HCT116 (cell line): ENCODE results near the gene MKNK1. TPM values are rescaled to one million over a fixed set of nuclear protein-coding genes. Genes with fewer than 3 reads are reported as not detected.

ENCODE experiments used
- ATAC-seq: fragments of 200-7000 bp; cut with Tn5 transposase; 2 replicates; pipeline ENCODE4 v1.9.1; 2020; ENCODE audit warnings: mild to moderate bottlenecking, moderate library complexity
- BruUV-seq: library from RNA; stranded (reverse); fragments of 400-500 nt; replicated peaks from 2 replicates; lab custom pipeline; 2021; lab: Mats Ljungman, UMichigan
- CTCF ChIA-PET: fragments of 300-600 bp; sonication (Branson Sonifier 250); formaldehyde crosslinking; loops from one replicate; lab custom pipeline; 2021; ENCODE audit warnings: antibody characterized with exemption; lab: Charles Lee
- POLR2A ChIA-PET: fragments of 300-600, 350-600 bp; sonication (Branson Sonifier 250); formaldehyde crosslinking; loops from one replicate; lab custom pipeline; 2021; ENCODE audit warnings: antibody characterized with exemption; lab: Charles Lee
- RAD21 ChIA-PET, 2 experiments: fragments of 300-600 bp; sonication (Branson Sonifier 250); formaldehyde crosslinking; loops; one replicate each; lab custom pipeline; 2023; ENCODE audit warnings: low total read pairs in 2 of 2; ENCODE audit not compliant: uncharacterized antibody in 2 of 2, unreplicated experiment in 2 of 2, low non-redundant PET in 1 of 2; lab: Charles Lee
- DNase-seq: peaks from one replicate; pipeline ENCODE4 v3.0.0-alpha.2; 2010; ENCODE audit warnings: low read depth, low spot score
- H2AFZ ChIP-seq: fragments of 200-600 bp; shearing (Covaris generic), sonication (generic); 2 replicates; pipeline ENCODE4 v1.6.1; 2017; ENCODE audit warnings: low read depth, mixed run types, mixed read lengths, antibody characterized with exemption, low read length; ENCODE audit not compliant: poor library complexity, severe bottlenecking
- H3K27ac ChIP-seq: 2 replicates; pipeline ENCODE4 v1.5.1; 2012; ENCODE audit warnings: low read depth, low read length
- H3K27me3 ChIP-seq: fragments of 200-600 bp; sonication (generic); 2 replicates; pipeline ENCODE4 v1.6.1; 2016; ENCODE audit warnings: mixed run types, low read length, mixed read lengths; ENCODE audit not compliant: insufficient read depth
- H3K36me3 ChIP-seq, 2 experiments: fragments of 200-500 bp in 1 of 2; fragments of 200-600 bp in 1 of 2; sonication (Bioruptor generic) in 1 of 2; sonication (generic) in 1 of 2; 2 replicates each; pipeline versions ENCODE4 v1.5.1 to v1.6.1; 2014 to 2016; ENCODE audit warnings: low read length in 2 of 2, inconsistent platforms in 1 of 2, mixed read lengths in 1 of 2, mixed run types in 1 of 2; ENCODE audit not compliant: insufficient read depth in 2 of 2, control insufficient read depth in 1 of 2
- H3K4me1 ChIP-seq, 2 experiments: fragments of 200-600 bp in 1 of 2; sonication (generic) in 1 of 2; 2 replicates each; pipeline versions ENCODE4 v1.5.1 to v1.6.1; 2012 to 2017; ENCODE audit warnings: low read length in 2 of 2, inconsistent platforms in 1 of 2, mild to moderate bottlenecking in 1 of 2, mixed read lengths in 1 of 2, mixed run types in 1 of 2, moderate library complexity in 1 of 2; ENCODE audit not compliant: insufficient read depth in 2 of 2, control insufficient read depth in 1 of 2
- H3K4me2 ChIP-seq: fragments of 200-600 bp; sonication (generic); 2 replicates; pipeline ENCODE4 v1.6.1; 2017; ENCODE audit warnings: mixed run types, low read length, mixed read lengths
- H3K4me3 ChIP-seq, 2 experiments: fragments of 200-600 bp in 1 of 2; sonication (generic) in 1 of 2; replicated peaks in 1 of 2; 2 replicates each; pipeline ENCODE4 v1.5.1; 2011 to 2016; ENCODE audit warnings: low read length in 2 of 2, control low read depth in 1 of 2, low read depth in 1 of 2, mild to moderate bottlenecking in 1 of 2, mixed read lengths in 1 of 2, mixed run types in 1 of 2
- H3K79me2 ChIP-seq: fragments of 200-600 bp; sonication (generic); 2 replicates; pipeline ENCODE4 v1.6.1; 2017; ENCODE audit warnings: mild to moderate bottlenecking, mixed run types, low read length, moderate library complexity, mixed read lengths; ENCODE audit not compliant: insufficient read depth
- H3K9ac ChIP-seq: fragments of 200-600 bp; sonication (generic); 2 replicates; pipeline ENCODE4 v1.6.1; 2016; ENCODE audit warnings: low read length, mixed read lengths
- H3K9me2 ChIP-seq: fragments of 200-600 bp; sonication (generic), shearing (Covaris generic); 2 replicates; pipeline ENCODE4 v1.6.1; 2017; ENCODE audit warnings: mixed run types, mild to moderate bottlenecking, moderate library complexity; ENCODE audit not compliant: insufficient read depth
- H3K9me3 ChIP-seq, 2 experiments: fragments of 200-500 bp in 1 of 2; fragments of 200-600 bp in 1 of 2; sonication (Bioruptor generic) in 1 of 2; sonication (generic) in 1 of 2; 2 replicates each; pipeline ENCODE4 v1.6.1; 2014 to 2017; ENCODE audit warnings: low read length in 2 of 2, mixed read lengths in 2 of 2, inconsistent platforms in 1 of 2, low read depth in 1 of 2, mild to moderate bottlenecking in 1 of 2, mixed run types in 1 of 2, moderate library complexity in 1 of 2; ENCODE audit not compliant: control insufficient read depth in 1 of 2, insufficient read depth in 1 of 2
- H4K20me1 ChIP-seq: fragments of 200-600 bp; sonication (generic), shearing (Covaris generic); 2 replicates; pipeline ENCODE4 v1.6.1; 2017; ENCODE audit warnings: mixed run types, mild to moderate bottlenecking, moderate library complexity; ENCODE audit not compliant: insufficient read depth
- EGR1 ChIP-seq: IDR thresholded peaks from 2 replicates; pipeline ENCODE4 v1.6.1; 2012; ENCODE audit warnings: low read depth
- ELF1 ChIP-seq: IDR thresholded peaks from 2 replicates; pipeline ENCODE4 v1.6.1; 2012; ENCODE audit warnings: low read depth, borderline replicate concordance
- EZH2phosphoT487 ChIP-seq: fragments of 200-600 bp; IDR thresholded peaks from 2 replicates; pipeline ENCODE4 v1.6.1; 2018; ENCODE audit warnings: antibody characterized with exemption, borderline replicate concordance
- JUND ChIP-seq: IDR thresholded peaks from 2 replicates; pipeline ENCODE4 v1.6.1; 2012
- RAD21 ChIP-seq: IDR thresholded peaks from 2 replicates; pipeline ENCODE4 v1.6.1; 2012; ENCODE audit warnings: low read depth, mild to moderate bottlenecking
- SP1 ChIP-seq: IDR thresholded peaks from 2 replicates; pipeline ENCODE4 v1.6.1; 2012; ENCODE audit warnings: low read depth
- SRF ChIP-seq: IDR thresholded peaks from 2 replicates; pipeline ENCODE4 v1.6.1; 2012; ENCODE audit warnings: low read depth
- ZFX ChIP-seq: fragments of 450-650 bp; IDR thresholded peaks from 2 replicates; pipeline ENCODE4 v1.6.1; 2017
- ZNF274 ChIP-seq: fragments of 200-500 bp; sonication (Bioruptor generic); IDR thresholded peaks from 2 replicates; pipeline ENCODE4 v1.6.1; 2014; ENCODE audit warnings: mild to moderate bottlenecking, low read depth, low read length, inconsistent platforms
- intact Hi-C: fragments of 100-400 bp; cut with micrococcal nuclease; formaldehyde crosslinking; loops from 2 replicates; pipeline ENCODE4 v1.10.0; 2022
- total RNA-seq: library from RNA; stranded (reverse); gene quantifications from one replicate; pipeline ENCODE4 v1.2.1, GENCODE V29; 2021; ENCODE audit not compliant: unreplicated experiment
- TF ChIP-seq, protein P1 (sequence below), 3 experiments: fragments of 200-600 bp in 1 of 3; sonication (generic) in 1 of 3; IDR thresholded peaks in 2 of 3; conservative IDR thresholded peaks in 1 of 3; 2 replicates each; pipeline ENCODE4 v1.5.1; 2012 to 2017; ENCODE audit warnings: low read depth in 2 of 3, low read length in 2 of 3, antibody characterized with exemption in 1 of 3, borderline replicate concordance in 1 of 3, control low read depth in 1 of 3, mild to moderate bottlenecking in 1 of 3, mixed read lengths in 1 of 3, mixed run types in 1 of 3, moderate library complexity in 1 of 3; ENCODE audit not compliant: insufficient read depth in 1 of 3
- TF ChIP-seq, protein P2 (sequence below): IDR thresholded peaks from 2 replicates; pipeline ENCODE4 v1.6.1; 2011; ENCODE audit warnings: mild to moderate bottlenecking, low read length, moderate library complexity; ENCODE audit not compliant: insufficient replicate concordance; ENCODE audit errors: extremely low read depth

Gene MKNK1
- total RNA-seq, 1 experiment from 2014 or later, result 30.9 TPM

GRCh38 chr1:46595127-46595526, 8.9 kb downstream of the MKNK1 start:
- intact Hi-C loops, result no loop called here
- ATAC-seq, result no peak
- POLR2A ChIA-PET, result no interaction called here
- H3K9me2 ChIP-seq, result no peaks in the 10 kb centered on the region
- RAD21 ChIA-PET, result no interaction called here
- H2AFZ ChIP-seq, result no peak overlapping the region
- no peak overlapping the region for H3K4me2 ChIP-seq
- no peak for TF ChIP-seq ELF1
- TF ChIP-seq EGR1, result no peak
- TF ChIP-seq ZFX, result no peak
- no peak for TF ChIP-seq SRF
- TF ChIP-seq SP1, result no peak
- TF ChIP-seq EZH2phosphoT487, result no peak
- TF ChIP-seq, protein P1, sequence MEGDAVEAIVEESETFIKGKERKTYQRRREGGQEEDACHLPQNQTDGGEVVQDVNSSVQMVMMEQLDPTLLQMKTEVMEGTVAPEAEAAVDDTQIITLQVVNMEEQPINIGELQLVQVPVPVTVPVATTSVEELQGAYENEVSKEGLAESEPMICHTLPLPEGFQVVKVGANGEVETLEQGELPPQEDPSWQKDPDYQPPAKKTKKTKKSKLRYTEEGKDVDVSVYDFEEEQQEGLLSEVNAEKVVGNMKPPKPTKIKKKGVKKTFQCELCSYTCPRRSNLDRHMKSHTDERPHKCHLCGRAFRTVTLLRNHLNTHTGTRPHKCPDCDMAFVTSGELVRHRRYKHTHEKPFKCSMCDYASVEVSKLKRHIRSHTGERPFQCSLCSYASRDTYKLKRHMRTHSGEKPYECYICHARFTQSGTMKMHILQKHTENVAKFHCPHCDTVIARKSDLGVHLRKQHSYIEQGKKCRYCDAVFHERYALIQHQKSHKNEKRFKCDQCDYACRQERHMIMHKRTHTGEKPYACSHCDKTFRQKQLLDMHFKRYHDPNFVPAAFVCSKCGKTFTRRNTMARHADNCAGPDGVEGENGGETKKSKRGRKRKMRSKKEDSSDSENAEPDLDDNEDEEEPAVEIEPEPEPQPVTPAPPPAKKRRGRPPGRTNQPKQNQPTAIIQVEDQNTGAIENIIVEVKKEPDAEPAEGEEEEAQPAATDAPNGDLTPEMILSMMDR (IDR thresholded peaks at IDR 0.05 in 2 of 3, conservative IDR thresholded peaks at IDR 0.05 in 1 of 3; ENCODE audit: borderline replicate concordance in 1 of 3, insufficient read depth in 1 of 3, low read depth in 2 of 3, low read length in 2 of 3), result no peak
- TF ChIP-seq ZNF274, result no peak
- TF ChIP-seq JUND, result no peak
- TF ChIP-seq RAD21, result no peak
- TF ChIP-seq, protein P2, sequence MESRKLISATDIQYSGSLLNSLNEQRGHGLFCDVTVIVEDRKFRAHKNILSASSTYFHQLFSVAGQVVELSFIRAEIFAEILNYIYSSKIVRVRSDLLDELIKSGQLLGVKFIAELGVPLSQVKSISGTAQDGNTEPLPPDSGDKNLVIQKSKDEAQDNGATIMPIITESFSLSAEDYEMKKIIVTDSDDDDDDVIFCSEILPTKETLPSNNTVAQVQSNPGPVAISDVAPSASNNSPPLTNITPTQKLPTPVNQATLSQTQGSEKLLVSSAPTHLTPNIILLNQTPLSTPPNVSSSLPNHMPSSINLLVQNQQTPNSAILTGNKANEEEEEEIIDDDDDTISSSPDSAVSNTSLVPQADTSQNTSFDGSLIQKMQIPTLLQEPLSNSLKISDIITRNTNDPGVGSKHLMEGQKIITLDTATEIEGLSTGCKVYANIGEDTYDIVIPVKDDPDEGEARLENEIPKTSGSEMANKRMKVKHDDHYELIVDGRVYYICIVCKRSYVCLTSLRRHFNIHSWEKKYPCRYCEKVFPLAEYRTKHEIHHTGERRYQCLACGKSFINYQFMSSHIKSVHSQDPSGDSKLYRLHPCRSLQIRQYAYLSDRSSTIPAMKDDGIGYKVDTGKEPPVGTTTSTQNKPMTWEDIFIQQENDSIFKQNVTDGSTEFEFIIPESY, result no peak
- TF ChIP-seq, all 23 proteins: peak for 0
- peaks cover 12 to 23% of the 10 kb centered on the region in 2 experiments; a peak in 2 of 4 replicates for H3K36me3 ChIP-seq
- no peak overlapping the region for H3K4me3 ChIP-seq
- no peaks in the 10 kb centered on the region for H4K20me1 ChIP-seq
- no peak for DNase-seq
- H3K79me2 ChIP-seq, result no peaks in the 10 kb centered on the region; the same call in 1 of the 2 replicates
- CTCF ChIA-PET, result no interaction called here
- H3K4me1 ChIP-seq, result no peaks in the 10 kb centered on the region
- H3K9ac ChIP-seq, result no peak overlapping the region
- H3K9me3 ChIP-seq, result no peaks in the 10 kb centered on the region
- H3K27me3 ChIP-seq, result no peaks in the 10 kb centered on the region
- no TSS peak for BruUV-seq
- H3K27ac ChIP-seq, result no peak overlapping the region
